ENCODE measurements around the gene ELMO1. TPM values are rescaled to one million over a fixed set of nuclear protein-coding genes. Genes with fewer than 3 reads are reported as not detected.

Gene ELMO1
- total and polyA plus RNA-seq, 2 of the 13 experiments (the other 11 are each of a cell fraction or from before 2014, with no cell fraction given) = 0.11 to 0.17 TPM

DNA sequence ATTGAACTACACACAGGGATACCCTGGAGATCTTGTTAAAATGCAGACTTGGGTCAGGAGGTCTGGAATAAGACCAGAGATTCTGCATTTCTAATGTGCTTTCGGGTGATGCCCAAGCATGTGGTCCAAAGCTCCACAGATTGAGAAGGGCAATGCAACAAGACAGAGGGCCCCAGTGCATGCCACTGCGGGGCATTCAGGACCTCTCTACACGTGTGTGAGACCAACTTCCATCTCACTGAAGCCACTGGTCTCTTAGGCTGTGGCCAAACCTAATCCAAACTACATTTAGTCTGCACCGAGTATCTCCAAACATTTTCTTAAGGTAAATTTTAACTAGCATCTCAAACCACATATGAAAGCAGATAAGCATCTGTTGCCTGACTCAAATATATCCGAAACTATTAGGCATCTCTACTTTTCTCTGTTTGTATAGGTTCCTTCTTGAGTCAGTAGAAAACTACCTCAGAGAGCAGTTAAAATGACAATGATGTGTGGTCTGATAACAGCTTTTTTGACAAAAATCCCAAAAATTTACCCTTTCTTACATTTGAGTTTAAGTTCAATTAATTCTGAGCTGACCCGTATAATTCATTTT is 107.5 kb downstream of the ELMO1 start:
- H3K4me3 ChIP-seq (replicated peaks in 1 of 3; ENCODE audit: insufficient read depth in 1 of 3, low read depth in 2 of 3, low read length in 3 of 3) = no peak overlapping the region
- no peak for TF ChIP-seq ZMAT3 (CRISPR knock-in tag; conservative IDR thresholded peaks at IDR 0.05)
- TF ChIP-seq RFX5 (IDR thresholded peaks at IDR 0.05; ENCODE audit: low read depth, low read length) = no peak
- no peak for TF ChIP-seq CBX2 (IDR thresholded peaks at IDR 0.05; ENCODE audit: low read depth, low read length)
- no peak for TF ChIP-seq CBX2 (CRISPR knock-in tag; IDR thresholded peaks at IDR 0.05; ENCODE audit: low read depth)
- TF ChIP-seq ZNF24 (IDR thresholded peaks at IDR 0.05) = no peak
- TF ChIP-seq REXO4 (CRISPR knock-in tag; IDR thresholded peaks at IDR 0.05; ENCODE audit: borderline replicate concordance) = no peak
- no peak for TF ChIP-seq ZNF256 (CRISPR knock-in tag; conservative IDR thresholded peaks at IDR 0.05)
- no peak for TF ChIP-seq ZNF12 (CRISPR knock-in tag; IDR thresholded peaks at IDR 0.05)
- no peak for TF ChIP-seq STAT6 (CRISPR knock-in tag; IDR thresholded peaks at IDR 0.05; ENCODE audit: borderline replicate concordance)
- TF ChIP-seq ZSCAN9 (CRISPR knock-in tag; IDR thresholded peaks at IDR 0.05; ENCODE audit: borderline replicate concordance) = no peak
- no peak for TF ChIP-seq IRF9 (CRISPR knock-in tag; IDR thresholded peaks at IDR 0.05; ENCODE audit: borderline replicate concordance)
- no peak for TF ChIP-seq ZNF710 (CRISPR knock-in tag; IDR thresholded peaks at IDR 0.05; ENCODE audit: borderline replicate concordance)
- no peak for TF ChIP-seq ZNF564 (CRISPR knock-in tag; IDR thresholded peaks at IDR 0.05)
- no peak for TF ChIP-seq HDAC2 (CRISPR knock-in tag; IDR thresholded peaks at IDR 0.05)
- TF ChIP-seq ZFP37 (CRISPR knock-in tag; IDR thresholded peaks at IDR 0.05; ENCODE audit: borderline replicate concordance) = no peak
- no peak for TF ChIP-seq POLR2AphosphoS5 (IDR thresholded peaks at IDR 0.05; ENCODE audit: low read depth, low read length)
- no peak for TF ChIP-seq ZNF3 (CRISPR knock-in tag; IDR thresholded peaks at IDR 0.05)
- no peak for TF ChIP-seq ZNF572 (CRISPR knock-in tag; IDR thresholded peaks at IDR 0.05)
- TF ChIP-seq ZBTB38 (CRISPR knock-in tag; IDR thresholded peaks at IDR 0.05) = no peak
- H3K9me3 ChIP-seq (ENCODE audit: low read length) = no peaks in the 10 kb centered on the region
- no peaks in the 10 kb centered on the region for H3K79me2 ChIP-seq (ENCODE audit: insufficient read depth, low read length)
- in situ Hi-C loops (cut with HindIII; ENCODE audit: extremely low pct_ligation_motif_present, low pct_unique_long_range_greater_than_20kb) = no loop called here
- no peak for DNase-seq (ENCODE audit: low spot score)
- H3K27me3 ChIP-seq (ENCODE audit: control insufficient read depth in 1 of 2, insufficient read depth in 2 of 2, low read length in 2 of 2) = no peaks in the 10 kb centered on the region
- no peak for FAIRE-seq
- CTCF ChIA-PET (ENCODE audit: low intra/inter-chr PET ratio, low total read pairs) = no interaction called here
- no peak for ATAC-seq
- H3K36me3 ChIP-seq (replicated peaks in 1 of 2; ENCODE audit: control insufficient read depth in 1 of 2, insufficient read depth in 2 of 2, low read length in 2 of 2) = no peaks in the 10 kb centered on the region
- H2AFZ ChIP-seq (ENCODE audit: low read length) = no peak overlapping the region
- no peak overlapping the region for H3K9ac ChIP-seq (ENCODE audit: insufficient read depth, low read depth, low read length)
- WGBS (ENCODE audit: low lambda C conversion rate) = 22% methylated on average over 5 of the region's 6 CpGs
- H3K4me2 ChIP-seq (ENCODE audit: low read depth, low read length) = no peak overlapping the region
- H3K27ac ChIP-seq (ENCODE audit: extremely low read length, insufficient read depth, low read length) = no peak overlapping the region
- BruUV-seq (replicated peaks) = no TSS peak
- H4K20me1 ChIP-seq (ENCODE audit: insufficient read depth, low read length) = no peaks in the 10 kb centered on the region
- POLR2A ChIA-PET = no interaction called here
- intact Hi-C loops (cut with micrococcal nuclease; ENCODE audit: unreplicated experiment) = no loop called here
- no peaks in the 10 kb centered on the region for H3K4me1 ChIP-seq (ENCODE audit: insufficient read depth, low read length)

Measured in HepG2 (cell line).